WERI-Rb-1 (cell line): ENCODE measurements around the gene TMEM238L.

Experiments
- DNase-seq: peaks from one replicate; pipeline ENCODE4 v3.0.0-alpha.2; 2020
- H3K27ac ChIP-seq: fragments of 250-450 bp; sonication (Bioruptor Pico); 2 replicates; pipeline ENCODE4 v1.5.1; 2020; ENCODE audit warnings: mild to moderate bottlenecking, moderate library complexity
- H3K27me3 ChIP-seq: fragments of 250-450 bp; sonication (Bioruptor Pico); 2 replicates; pipeline ENCODE4 v1.5.1; 2021; ENCODE audit warnings: mild to moderate bottlenecking, low read depth, moderate library complexity; ENCODE audit not compliant: insufficient read depth, severe bottlenecking
- H3K36me3 ChIP-seq: fragments of 250-450 bp; sonication (Bioruptor Pico); 2 replicates; pipeline ENCODE4 v1.5.1; 2020; ENCODE audit warnings: mild to moderate bottlenecking, moderate library complexity
- H3K4me3 ChIP-seq: 2 replicates; pipeline ENCODE4 v1.5.1; 2011; ENCODE audit warnings: low read depth, mild to moderate bottlenecking, control low read depth, low read length
- H3K9me3 ChIP-seq: fragments of 250-450 bp; sonication (Bioruptor Pico); 2 replicates; pipeline ENCODE4 v1.5.1; 2021; ENCODE audit warnings: mild to moderate bottlenecking, moderate library complexity; ENCODE audit not compliant: severe bottlenecking
- CTCF ChIP-seq: IDR thresholded peaks from 2 replicates; pipeline ENCODE4 v1.5.1; 2011; ENCODE audit warnings: low read depth, mild to moderate bottlenecking, control low read depth, inconsistent platforms, low read length

TMEM238L gene

GRCh38 chr17:10838682-10839081, 34.8 kb upstream of the TMEM238L start:
- DNase-seq, result no peak
- Histone ChIP-seq H3K9me3 (no peaks in the 10 kb centered on the region), H3K27me3 (no peaks in the 10 kb centered on the region), H3K36me3 (no peaks in the 10 kb centered on the region), H3K27ac (no peak overlapping the region), H3K4me3 (no peak overlapping the region)
- no peak for TF ChIP-seq CTCF

DNA sequence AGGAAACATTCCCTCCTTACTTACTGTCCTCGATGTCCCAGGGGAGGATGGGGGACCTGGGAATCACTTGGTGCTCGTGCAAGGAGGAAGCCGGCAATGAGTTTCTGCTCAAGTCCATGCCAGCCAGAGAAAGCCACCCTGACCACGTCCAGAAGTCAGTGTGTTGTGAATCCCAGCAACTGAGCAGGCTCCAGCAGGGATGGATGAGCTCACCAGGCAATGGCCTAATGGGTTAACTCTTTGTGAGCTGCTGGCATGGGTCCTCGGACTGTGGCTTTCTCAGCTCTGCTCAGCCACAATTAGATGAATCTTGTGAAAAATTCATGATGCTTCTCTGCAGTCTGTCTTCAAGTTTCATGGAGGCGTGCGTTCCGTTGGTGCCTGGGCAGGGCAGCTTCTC, 34.0 kb upstream of the TMEM238L start, which contains the start of gene PIRT:
TSS of gene PIRT (minus strand) at position 167 of the 400 bp plus-strand sequence. CDS start 12,442 bp downstream, outside the sequence.
- no peak for DNase-seq
- no peaks in the 10 kb centered on the region for H3K9me3 ChIP-seq
- H3K36me3 ChIP-seq, result no peaks in the 10 kb centered on the region
- no peaks in the 10 kb centered on the region for H3K27me3 ChIP-seq
- no peak within 1 kb of the TSS for H3K27ac ChIP-seq
- TF ChIP-seq CTCF, result no peak
- H3K4me3 ChIP-seq, result no peak within 1 kb of the TSS

DNA sequence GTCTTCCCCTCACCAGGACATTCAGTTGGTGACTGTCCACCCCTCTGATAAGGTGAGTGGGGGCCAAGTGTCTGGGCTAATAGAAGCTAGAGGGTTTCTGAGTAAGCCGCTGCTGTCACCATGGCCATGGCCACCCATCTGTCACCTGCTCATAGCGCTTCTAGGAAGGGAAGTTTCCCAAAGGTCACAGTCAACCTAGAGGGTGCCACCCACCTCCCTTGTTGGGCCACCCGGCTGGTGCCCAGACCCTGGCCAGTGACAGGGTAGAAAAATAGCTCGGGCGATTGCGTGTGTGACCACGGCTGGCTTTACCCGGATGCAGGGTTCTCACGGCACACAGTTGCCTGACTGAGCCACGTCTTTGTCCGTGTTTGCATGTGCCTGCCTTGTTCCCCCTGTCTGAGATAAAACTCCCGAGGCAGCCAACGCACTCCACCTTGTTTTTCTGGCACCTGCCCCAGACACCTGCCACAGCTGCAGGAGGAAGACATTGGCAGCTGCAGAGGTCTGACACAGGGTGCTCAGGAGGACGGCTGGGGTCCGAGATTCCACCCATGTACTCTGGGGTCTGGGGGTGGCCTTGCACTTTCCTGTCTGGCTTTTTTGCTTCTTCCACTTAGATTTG, 33.2 kb upstream of the TMEM238L start:
- Histone ChIP-seq H3K9me3 (no peaks in the 10 kb centered on the region), H3K27ac (no peak overlapping the region), H3K4me3 (no peak overlapping the region), H3K36me3 (no peaks in the 10 kb centered on the region), H3K27me3 (no peaks in the 10 kb centered on the region)
- no peak for DNase-seq
- TF ChIP-seq CTCF, result no peak

GRCh38 chr17:10836145-10836544, 32.2 kb upstream of the TMEM238L start:
- Histone ChIP-seq H3K27ac (no peak overlapping the region), H3K36me3 (no peaks in the 10 kb centered on the region), H3K9me3 (no peaks in the 10 kb centered on the region), H3K27me3 (no peaks in the 10 kb centered on the region), H3K4me3 (no peak overlapping the region)
- no peak for TF ChIP-seq CTCF
- DNase-seq, result no peak

- H3K4me3 ChIP-seq, result no peak overlapping the region
- H3K9me3 ChIP-seq, result no peaks in the 10 kb centered on the region
- DNase-seq, result no peak
- H3K27me3 ChIP-seq, result no peaks in the 10 kb centered on the region
- no peaks in the 10 kb centered on the region for H3K36me3 ChIP-seq
- no peak overlapping the region for H3K27ac ChIP-seq
- TF ChIP-seq CTCF, result no peak
Observed at GRCh38 chr17:10831696-10832095, 27.8 kb upstream of the TMEM238L start.

- no peak for DNase-seq
- no peak for TF ChIP-seq CTCF
- H3K27ac ChIP-seq, result no peak overlapping the region
- H3K27me3 ChIP-seq, result no peaks in the 10 kb centered on the region
- no peak overlapping the region for H3K4me3 ChIP-seq
- no peaks in the 10 kb centered on the region for H3K36me3 ChIP-seq
- no peaks in the 10 kb centered on the region for H3K9me3 ChIP-seq
Observed at GRCh38 chr17:10827898-10828552, 24.1 kb upstream of the TMEM238L start.
